CD4-positive, alpha-beta memory T cell (primary cell): ENCODE data around the gene PNKP. TPM values are rescaled to one million over a fixed set of nuclear protein-coding genes. Genes with fewer than 3 reads are reported as not detected.

Experiments
- CTCF ChIA-PET: fragments of 350-600 bp; sonication (Branson Sonifier 250); formaldehyde crosslinking; loops from one replicate; lab custom pipeline; 2021; ENCODE audit warnings: inconsistent platforms; ENCODE audit not compliant: partially characterized antibody; lab: Charles Lee
- POLR2A ChIA-PET: fragments of 350-600 bp; sonication (Branson Sonifier 250); formaldehyde crosslinking; loops from one replicate; lab custom pipeline; 2021; ENCODE audit not compliant: partially characterized antibody; lab: Charles Lee
- DNase-seq, 5 donors: peaks; one replicate each; pipeline versions ENCODE4 v3.0.0 to v3.0.0-alpha.2; 2020 to 2022; ENCODE audit warnings: mixed read lengths in 1 of 5
- H3K27ac ChIP-seq: one replicate; pipeline ENCODE4 v1.7.0; 2013; ENCODE audit warnings: low read depth, low read length
- H3K27me3 ChIP-seq: 2 replicates; pipeline ENCODE4 v1.7.0; 2013; ENCODE audit warnings: mild to moderate bottlenecking, low read length, moderate library complexity; ENCODE audit not compliant: insufficient read depth
- H3K36me3 ChIP-seq: 2 replicates; pipeline ENCODE4 v1.7.0; 2013; ENCODE audit warnings: mild to moderate bottlenecking, low read length, moderate library complexity; ENCODE audit not compliant: insufficient read depth
- H3K4me1 ChIP-seq: 2 replicates; pipeline ENCODE4 v1.7.0; 2013; ENCODE audit warnings: mild to moderate bottlenecking, low read length, moderate library complexity; ENCODE audit not compliant: insufficient read depth
- H3K4me3 ChIP-seq, 2 donors: one replicate each; pipeline ENCODE4 v1.7.0; 2013; ENCODE audit warnings: low read length in 2 of 2, mild to moderate bottlenecking in 1 of 2
- H3K9me3 ChIP-seq, 2 donors: one replicate each; pipeline ENCODE4 v1.7.0; 2013; ENCODE audit warnings: low read length in 2 of 2, control low read depth in 1 of 2; ENCODE audit not compliant: control insufficient read depth in 1 of 2
- H3K27ac Mint-ChIP-seq, 7 donors: one replicate each; pipeline ENCODE4 v1.8.0; 2020 to 2021; ENCODE audit warnings: mixed read lengths in 7 of 7, mild to moderate bottlenecking in 6 of 7, inconsistent platforms in 3 of 7, moderate library complexity in 3 of 7
- H3K27me3 Mint-ChIP-seq, 2 donors: one replicate each; pipeline ENCODE4 v1.8.0; 2020 to 2021; ENCODE audit warnings: mixed read lengths in 2 of 2
- H3K36me3 Mint-ChIP-seq, 2 donors: one replicate each; pipeline ENCODE4 v1.8.0; 2020 to 2021; ENCODE audit warnings: mixed read lengths in 2 of 2, inconsistent platforms in 1 of 2, mild to moderate bottlenecking in 1 of 2
- H3K4me1 Mint-ChIP-seq, 4 donors: one replicate each; pipeline ENCODE4 v1.8.0; 2020 to 2021; ENCODE audit warnings: mixed read lengths in 4 of 4, mild to moderate bottlenecking in 1 of 4
- H3K4me3 Mint-ChIP-seq, 8 donors: one replicate each; pipeline ENCODE4 v1.8.0; 2020 to 2021; ENCODE audit warnings: mixed read lengths in 8 of 8, mild to moderate bottlenecking in 7 of 8, moderate library complexity in 6 of 8, inconsistent platforms in 3 of 8
- H3K9me3 Mint-ChIP-seq, 8 donors: one replicate each; pipeline ENCODE4 v1.8.0; 2020 to 2021; ENCODE audit warnings: mixed read lengths in 8 of 8, mild to moderate bottlenecking in 5 of 8, inconsistent platforms in 3 of 8, moderate library complexity in 1 of 8
- intact Hi-C: fragments of 100-400 bp; cut with micrococcal nuclease; formaldehyde crosslinking; loops from one replicate; pipeline ENCODE4 v1.15.1; 2023
- polyA plus RNA-seq, 2 donors: library from polyadenylated mRNA; unstranded; fragments of 300-500 nt; fragmentation: Illumina TruSeq; gene quantifications; one replicate each; pipeline ENCODE4 v1.2.3, GENCODE V29; 2021
- total RNA-seq, 2 experiments: library from RNA; stranded (reverse); gene quantifications; one replicate each; pipeline ENCODE4 v1.2.3, GENCODE V29; 2021

Gene PNKP
- total and polyA plus RNA-seq, 4 experiments from 2014 or later, result 28.9 to 192 (median 103) TPM

GRCh38 chr19:49908480-49909420, 41.4 kb upstream of the PNKP start:
- no peaks in the 10 kb centered on the region for H3K27me3 Mint-ChIP-seq
- H3K27ac Mint-ChIP-seq, result peak overlapping the region in 1 of 7 donors; percentile 24
- H3K4me1 Mint-ChIP-seq, result peaks cover 12 to 52% (median 33%) of the 10 kb centered on the region in 4 donors
- Histone ChIP-seq H3K27me3 (no peaks in the 10 kb centered on the region), H3K9me3 (no peaks in the 10 kb centered on the region), H3K4me3 (no peak overlapping the region), H3K36me3 (peaks cover 18% of the 10 kb centered on the region), H3K4me1 (peaks cover 14% of the 10 kb centered on the region), H3K27ac (no peak overlapping the region)
- CTCF ChIA-PET, result interaction anchor here (1.3 kb wide), 1 partner anchor 11 kb away, joined by 6 read pairs; no protein-coding TSS in a partner anchor
- DNase-seq, result no peak
- no peak overlapping the region for H3K4me3 Mint-ChIP-seq
- H3K36me3 Mint-ChIP-seq, result peaks cover 25 to 48% of the 10 kb centered on the region in 2 donors
- POLR2A ChIA-PET, result interaction anchor here (0.9 to 1.8 kb wide), 2 partner anchors 20 to 21 kb away, joined by 4 to 5 read pairs; partner anchors contain the start of genes ATF5 and NUP62
- H3K9me3 Mint-ChIP-seq, result no peaks in the 10 kb centered on the region
- intact Hi-C loops, result no loop called here

GRCh38 chr19:49907745-49908446, 40.5 kb upstream of the PNKP start:
- peaks cover 14% of the 10 kb centered on the region for H3K4me1 ChIP-seq
- H3K36me3 ChIP-seq, result peaks cover 12% of the 10 kb centered on the region
- peak overlapping the region in 1 of 7 donors; percentile 52 for H3K27ac Mint-ChIP-seq
- H3K36me3 Mint-ChIP-seq, result peaks cover 17 to 40% of the 10 kb centered on the region in 2 donors
- H3K27me3 Mint-ChIP-seq, result no peaks in the 10 kb centered on the region
- H3K4me3 Mint-ChIP-seq, result no peak overlapping the region
- ChIA-PET POLR2A (interaction anchor here (1.8 kb wide), 1 partner anchor 22 kb away, joined by 5 read pairs; the partner anchor contains the start of genes ATF5 and NUP62), CTCF (no interaction called here)
- no peak for DNase-seq
- no peak overlapping the region for H3K4me3 ChIP-seq
- H3K27ac ChIP-seq, result no peak overlapping the region
- intact Hi-C loops, result no loop called here
- H3K9me3 Mint-ChIP-seq, result no peaks in the 10 kb centered on the region
- H3K9me3 ChIP-seq, result no peaks in the 10 kb centered on the region
- H3K4me1 Mint-ChIP-seq, result peaks cover 8 to 48% (median 28%) of the 10 kb centered on the region in 4 donors
- no peaks in the 10 kb centered on the region for H3K27me3 ChIP-seq

GRCh38 chr19:49906879-49907564, 39.6 kb upstream of the PNKP start:
- H3K9me3 Mint-ChIP-seq, result no peaks in the 10 kb centered on the region
- Histone ChIP-seq H3K36me3 (peaks cover 10% of the 10 kb centered on the region), H3K27me3 (no peaks in the 10 kb centered on the region), H3K4me1 (peaks cover 14% of the 10 kb centered on the region), H3K27ac (no peak overlapping the region), H3K4me3 (no peak overlapping the region), H3K9me3 (no peaks in the 10 kb centered on the region)
- CTCF ChIA-PET, result no interaction called here
- DNase-seq, result no peak
- intact Hi-C loops, result no loop called here
- POLR2A ChIA-PET, result interaction anchor here (1.8 kb wide), 1 partner anchor 22 kb away, joined by 5 read pairs; the partner anchor contains the start of genes ATF5 and NUP62
- H3K4me1 Mint-ChIP-seq, result peaks cover 8 to 41% (median 26%) of the 10 kb centered on the region in 4 donors
- H3K27ac Mint-ChIP-seq, result peak overlapping the region in 1 of 7 donors; percentile 41
- H3K36me3 Mint-ChIP-seq, result peaks cover 14 to 35% of the 10 kb centered on the region in 2 donors
- H3K4me3 Mint-ChIP-seq, result no peak overlapping the region
- H3K27me3 Mint-ChIP-seq, result no peaks in the 10 kb centered on the region

GRCh38 chr19:49904136-49904535, 36.8 kb upstream of the PNKP start:
- no peaks in the 10 kb centered on the region for H3K27me3 ChIP-seq
- Mint-ChIP-seq H3K4me1 (peaks cover 0 to 21% (median 10%) of the 10 kb centered on the region in 4 donors), H3K27ac (peak overlapping the region in 2 of 7 donors; percentile 12 to 30), H3K27me3 (no peaks in the 10 kb centered on the region), H3K36me3 (peaks cover 7 to 20% of the 10 kb centered on the region in 2 donors), H3K9me3 (peaks cover 0 to 1% (median 0%) of the 10 kb centered on the region in 8 donors), H3K4me3 (no peak overlapping the region)
- no peak overlapping the region for H3K4me3 ChIP-seq
- H3K9me3 ChIP-seq, result no peaks in the 10 kb centered on the region
- H3K36me3 ChIP-seq, result peaks cover 6% of the 10 kb centered on the region
- H3K4me1 ChIP-seq, result no peaks in the 10 kb centered on the region
- intact Hi-C loops, result no loop called here
- POLR2A ChIA-PET, result no interaction called here
- no peak overlapping the region for H3K27ac ChIP-seq
- CTCF ChIA-PET, result no interaction called here
- no peak for DNase-seq

GRCh38 chr19:49896863-49897621, 29.7 kb upstream of the PNKP start, which contains the start of gene IL4I1:
Gene IL4I1 (minus strand): TSS chr19:49896887. CDS start chr19:49896160, 727 bp downstream.
- no peaks in the 10 kb centered on the region for H3K27me3 Mint-ChIP-seq
- H3K4me3 Mint-ChIP-seq, result peak within 1 kb of the TSS; percentile 85 to 92 (median 90)
- peak; percentile 76 to 94 (median 87) for DNase-seq
- H3K9me3 Mint-ChIP-seq, result peaks cover 0 to 1% (median 0%) of the 10 kb centered on the region in 8 donors
- H3K27ac Mint-ChIP-seq, result peak within 1 kb of the TSS; percentile 97 to 100 (median 99)
- H3K4me1 Mint-ChIP-seq, result peaks cover 23 to 54% (median 40%) of the 10 kb centered on the region in 4 donors
- Histone ChIP-seq H3K27ac (peak within 1 kb of the TSS; percentile 98), H3K36me3 (no peaks in the 10 kb centered on the region), H3K9me3 (no peaks in the 10 kb centered on the region), H3K4me1 (peaks cover 44% of the 10 kb centered on the region), H3K4me3 (peak within 1 kb of the TSS; percentile 1 to 44), H3K27me3 (no peaks in the 10 kb centered on the region)
- intact Hi-C loops, result loop anchor here (2.0 kb wide), 3 partner anchors 20 to 40 kb away; partner anchors contain the start of genes AKT1S1, ATF5, NUP62 and TBC1D17
- ChIA-PET POLR2A (interaction anchor here (0.7 to 4.0 kb wide), 11 partner anchors 15 to 131 kb away, joined by 3 to 28 read pairs (median 4); partner anchors contain the start of genes AKT1S1, ATF5, FUZ and NUP62), CTCF (no interaction called here)
- peaks cover 0 to 3% of the 10 kb centered on the region in 2 donors for H3K36me3 Mint-ChIP-seq
